Esophagus squamous epithelium (tissue), 4 donors: ENCODE data around the gene SMIM14.

Source experiments
- POLR2A ChIP-seq, 4 donors: fragments of 450-650 bp; IDR thresholded peaks; one replicate each; pipeline ENCODE4 v1.6.1; 2017; ENCODE audit warnings: antibody characterized with exemption in 4 of 4, mild to moderate bottlenecking in 4 of 4, moderate library complexity in 3 of 4
- TF ChIP-seq, protein P1 (sequence below), 6 experiments: fragments of 450-650 bp in 4 of 6; fragments of 200-600 bp in 2 of 6; sonication (generic) in 2 of 6; IDR thresholded peaks; one replicate each; pipeline ENCODE4 v1.5.1; 2016 to 2019; ENCODE audit warnings: antibody characterized with exemption in 6 of 6, mild to moderate bottlenecking in 4 of 6, moderate library complexity in 4 of 6

DNA sequence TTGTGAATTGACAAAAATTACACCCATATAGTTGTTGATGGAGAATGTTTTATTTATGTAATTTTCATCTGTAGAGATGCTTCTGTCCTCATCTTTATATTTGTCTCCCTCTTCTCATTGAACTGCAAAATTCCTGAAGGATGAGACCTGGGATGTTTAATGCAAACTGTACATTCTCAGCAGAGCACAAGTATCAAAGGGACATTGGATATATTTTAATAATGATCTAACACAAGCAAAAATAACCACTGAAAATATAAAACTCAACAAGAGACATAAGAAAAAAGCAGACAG, 140.0 kb downstream of the SMIM14 start:
- TF ChIP-seq, protein P1, sequence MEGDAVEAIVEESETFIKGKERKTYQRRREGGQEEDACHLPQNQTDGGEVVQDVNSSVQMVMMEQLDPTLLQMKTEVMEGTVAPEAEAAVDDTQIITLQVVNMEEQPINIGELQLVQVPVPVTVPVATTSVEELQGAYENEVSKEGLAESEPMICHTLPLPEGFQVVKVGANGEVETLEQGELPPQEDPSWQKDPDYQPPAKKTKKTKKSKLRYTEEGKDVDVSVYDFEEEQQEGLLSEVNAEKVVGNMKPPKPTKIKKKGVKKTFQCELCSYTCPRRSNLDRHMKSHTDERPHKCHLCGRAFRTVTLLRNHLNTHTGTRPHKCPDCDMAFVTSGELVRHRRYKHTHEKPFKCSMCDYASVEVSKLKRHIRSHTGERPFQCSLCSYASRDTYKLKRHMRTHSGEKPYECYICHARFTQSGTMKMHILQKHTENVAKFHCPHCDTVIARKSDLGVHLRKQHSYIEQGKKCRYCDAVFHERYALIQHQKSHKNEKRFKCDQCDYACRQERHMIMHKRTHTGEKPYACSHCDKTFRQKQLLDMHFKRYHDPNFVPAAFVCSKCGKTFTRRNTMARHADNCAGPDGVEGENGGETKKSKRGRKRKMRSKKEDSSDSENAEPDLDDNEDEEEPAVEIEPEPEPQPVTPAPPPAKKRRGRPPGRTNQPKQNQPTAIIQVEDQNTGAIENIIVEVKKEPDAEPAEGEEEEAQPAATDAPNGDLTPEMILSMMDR (IDR thresholded peaks at IDR 0.05): no peak
- no peak for TF ChIP-seq POLR2A (IDR thresholded peaks at IDR 0.05)
